Stimulated activated CD8-positive, alpha-beta memory T cell treated with anti-CD3 and anti-CD28 coated beads, Interleukin-4, amount 100 ng/mL, for 48 hours (primary cell): ENCODE results near the gene HMG20A.

ENCODE experiments used
- DNase-seq: peaks from one replicate; pipeline ENCODE4 v3.0.0-alpha.2; 2020

Gene HMG20A

GRCh38 chr15:77436822-77437221, 16.1 kb downstream of the HMG20A start:
- no peak for DNase-seq

DNA sequence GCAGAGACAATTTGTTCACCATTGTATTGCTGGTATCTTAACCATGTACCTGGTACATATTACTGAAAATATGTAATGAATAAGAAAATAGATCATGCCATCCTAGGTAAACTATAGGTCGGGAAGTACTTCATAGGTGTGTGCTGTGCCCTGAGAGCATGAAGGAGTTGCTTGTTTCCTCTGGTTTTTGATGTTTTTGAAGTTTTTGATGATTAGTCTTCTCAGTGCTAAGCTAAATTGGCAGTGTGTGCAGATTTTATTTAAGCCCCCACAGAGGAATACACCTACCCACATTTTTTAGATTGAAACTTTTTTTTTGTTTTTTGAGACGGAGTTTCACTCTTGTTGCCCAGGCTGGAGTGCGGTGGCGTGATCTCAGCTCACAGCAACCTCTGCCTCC, 16.6 kb downstream of the HMG20A start:
- no peak for DNase-seq

- DNase-seq: no peak
Observed at GRCh38 chr15:77440378-77440999, 19.8 kb downstream of the HMG20A start.

GRCh38 chr15:77446840-77447390, 26.2 kb downstream of the HMG20A start:
- DNase-seq: no peak

- no peak for DNase-seq
Observed at GRCh38 chr15:77454265-77454664, 33.6 kb downstream of the HMG20A start.

DNA sequence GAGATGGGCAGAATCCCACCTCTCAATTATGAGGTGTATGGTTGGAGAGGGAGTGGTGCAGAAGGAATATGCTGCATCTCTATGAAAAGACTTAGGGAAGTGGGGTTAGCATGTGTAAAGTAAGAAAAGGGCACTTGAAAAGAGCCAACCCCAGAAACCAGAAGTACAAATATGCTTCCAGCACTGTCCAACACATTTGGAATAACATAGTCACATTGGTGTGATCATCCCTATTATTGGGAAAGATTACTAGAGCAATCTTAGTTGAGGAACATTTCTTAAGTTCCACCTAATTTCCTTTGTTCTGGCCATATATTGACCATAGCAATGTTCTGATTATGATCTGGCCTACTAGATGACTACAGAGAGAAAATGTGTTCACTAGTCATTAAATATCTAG, 34.3 kb downstream of the HMG20A start:
- no peak for DNase-seq

GRCh38 chr15:77455696-77456321, 35.1 kb downstream of the HMG20A start:
- no peak for DNase-seq

DNA sequence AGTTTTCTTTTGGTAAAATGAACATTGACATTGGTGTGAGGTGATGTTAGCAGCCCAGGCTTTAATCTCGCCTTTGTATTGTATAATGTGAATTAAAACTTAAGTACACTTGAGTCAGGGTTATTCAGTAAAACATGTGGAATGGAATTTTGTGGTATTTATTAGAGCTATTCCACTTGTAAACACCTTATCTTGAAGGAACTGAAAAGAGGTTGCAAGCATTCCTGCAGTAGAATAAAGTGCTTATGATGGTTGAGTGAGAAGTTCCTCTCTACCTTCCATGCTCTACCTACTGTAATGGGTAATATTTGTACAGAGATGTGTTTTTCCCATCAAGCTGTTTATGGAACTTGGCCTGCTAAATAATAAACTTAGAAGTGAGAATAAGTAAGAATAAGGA, 36.1 kb downstream of the HMG20A start:
- no peak for DNase-seq

DNA sequence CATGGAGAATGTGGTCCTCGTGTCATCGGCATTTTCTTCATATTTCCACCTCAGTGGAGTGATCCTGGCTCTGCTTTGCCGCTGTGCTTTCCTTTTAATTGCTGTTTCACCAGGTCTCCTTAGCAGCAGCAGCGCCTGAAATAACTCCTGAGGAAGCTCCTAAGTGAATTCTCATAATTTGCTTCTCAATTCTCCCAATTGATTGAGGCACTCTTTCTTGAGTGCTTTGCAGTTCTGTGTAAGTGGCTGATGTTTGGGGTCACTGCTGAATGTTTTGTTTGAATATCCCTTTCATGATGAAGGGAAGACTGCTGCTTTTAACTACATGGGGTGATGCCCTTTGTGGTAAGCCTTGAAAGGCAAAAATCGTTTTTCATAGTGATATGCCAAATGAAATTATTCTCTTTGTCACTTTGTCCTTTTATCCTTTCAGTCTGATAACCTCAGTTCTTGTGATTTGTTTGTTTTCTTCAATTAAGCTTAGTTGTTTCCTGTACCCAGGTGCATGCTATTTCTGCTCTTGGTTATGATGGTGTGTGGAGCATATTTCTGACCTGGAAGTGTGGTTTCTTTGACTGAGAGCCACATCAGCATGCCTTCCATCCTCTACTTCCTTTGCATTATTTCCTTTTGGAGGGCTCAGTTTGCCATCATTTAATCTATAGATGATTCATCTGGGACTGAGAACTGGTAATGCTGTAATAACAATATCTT, 36.7 kb downstream of the HMG20A start:
- no peak for DNase-seq

GRCh38 chr15:77457905-77458265, 37.2 kb downstream of the HMG20A start:
- DNase-seq: no peak

GRCh38 chr15:77459031-77459430, 38.3 kb downstream of the HMG20A start:
- no peak for DNase-seq

DNA sequence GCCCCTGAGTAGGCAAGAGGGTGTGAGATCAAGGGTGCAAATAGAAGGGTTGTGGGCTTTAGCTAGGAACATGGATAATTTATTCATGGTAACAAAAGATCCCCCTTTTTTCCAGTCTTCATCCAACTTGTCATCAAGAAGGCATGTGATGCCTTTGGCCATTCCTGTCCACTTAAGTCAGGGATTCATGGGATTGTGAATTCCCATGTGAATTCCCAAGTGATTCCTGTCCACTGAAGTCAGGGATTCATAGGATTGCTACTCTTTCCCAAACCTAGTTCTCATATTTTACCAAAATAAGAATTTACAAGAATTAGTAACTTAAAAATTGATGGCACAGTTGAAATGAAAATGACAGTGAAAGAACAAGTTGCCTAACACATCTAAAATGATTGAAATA, 40.8 kb downstream of the HMG20A start:
- no peak for DNase-seq

GRCh38 chr15:77464129-77464865, 43.6 kb downstream of the HMG20A start:
- no peak for DNase-seq

DNA sequence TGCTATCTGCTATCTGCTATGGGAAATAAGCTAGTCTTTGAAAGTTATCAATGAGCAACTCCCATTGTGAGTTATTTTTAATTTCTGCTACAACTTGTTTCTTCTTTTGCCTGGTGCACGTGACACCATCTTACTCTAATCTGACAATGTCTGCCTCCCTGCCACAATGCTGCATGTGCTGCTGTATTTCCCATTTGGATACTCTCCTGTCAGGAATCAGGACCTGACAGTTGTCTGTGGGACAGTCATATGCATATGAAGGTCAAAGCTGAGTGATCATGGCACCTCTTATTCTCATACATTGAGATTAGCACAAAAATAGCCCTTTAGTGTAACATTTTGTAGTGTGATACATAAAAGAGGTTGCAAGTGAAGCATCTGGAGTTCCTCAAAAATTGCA, 45.8 kb downstream of the HMG20A start:
- DNase-seq: no peak

GRCh38 chr15:77468896-77469295, 48.2 kb downstream of the HMG20A start:
- no peak for DNase-seq

- no peak for DNase-seq
Observed at GRCh38 chr15:77470235-77470634, 49.5 kb downstream of the HMG20A start.

- DNase-seq: no peak
Observed at GRCh38 chr15:77473328-77473727, 52.6 kb downstream of the HMG20A start.

- no peak for DNase-seq
Observed at GRCh38 chr15:77474310-77474988, 53.8 kb downstream of the HMG20A start.

DNA sequence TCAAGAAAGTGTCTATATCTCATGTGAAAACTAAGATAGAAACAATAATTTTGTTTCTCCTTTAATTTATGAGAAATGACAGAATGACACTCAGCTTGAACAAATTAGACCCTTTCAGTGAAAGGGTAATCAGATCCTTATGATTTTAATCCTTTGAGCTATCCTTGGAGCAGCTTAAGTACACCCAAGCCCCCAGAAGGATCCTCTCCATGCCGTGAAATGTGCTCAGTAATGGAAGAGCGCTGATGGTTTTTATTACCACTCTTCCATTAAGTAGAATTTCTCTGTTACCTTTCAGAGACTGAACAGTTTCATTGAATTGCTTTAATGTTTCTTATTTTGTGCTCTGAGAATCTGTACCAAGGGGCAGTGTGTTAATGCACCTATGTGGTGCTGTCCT, 54.3 kb downstream of the HMG20A start:
- DNase-seq: no peak

- DNase-seq: no peak
Observed at GRCh38 chr15:77475898-77476297, 55.2 kb downstream of the HMG20A start.

- DNase-seq: no peak
Observed at GRCh38 chr15:77476995-77477394, 56.3 kb downstream of the HMG20A start.

GRCh38 chr15:77478051-77478450, 57.4 kb downstream of the HMG20A start:
- DNase-seq: no peak

GRCh38 chr15:77479015-77479414, 58.3 kb downstream of the HMG20A start:
- no peak for DNase-seq
